Fibroblast of lung (primary cell): ENCODE results near the gene KMT2E.

Source experiments
- CTCF ChIP-seq, 2 donors: IDR thresholded peaks in 1 of 2; conservative IDR thresholded peaks in 1 of 2; 1 replicate in 1 of 2; 2 replicates in 1 of 2; pipeline ENCODE4 v1.5.1; 2011 to 2012; ENCODE audit warnings: low read length in 2 of 2, control low read depth in 1 of 2, inconsistent platforms in 1 of 2, low read depth in 1 of 2, mild to moderate bottlenecking in 1 of 2
- EZH2 ChIP-seq: IDR thresholded peaks from 2 replicates; pipeline ENCODE4 v1.5.1; 2012; ENCODE audit warnings: low read length, control low read depth, mild to moderate bottlenecking; ENCODE audit errors: missing control alignments

GRCh38 chr7:105027176-105027853, 13.3 kb downstream of the KMT2E start:
- TF ChIP-seq CTCF (conservative IDR thresholded peaks at IDR 0.05 in 1 of 2, IDR thresholded peaks at IDR 0.05 in 1 of 2; ENCODE audit: low read depth in 1 of 2, low read length in 2 of 2) (no peak), EZH2 (no peak)
